ENCODE results near the gene NCKAP1.

NCKAP1 gene

DNA sequence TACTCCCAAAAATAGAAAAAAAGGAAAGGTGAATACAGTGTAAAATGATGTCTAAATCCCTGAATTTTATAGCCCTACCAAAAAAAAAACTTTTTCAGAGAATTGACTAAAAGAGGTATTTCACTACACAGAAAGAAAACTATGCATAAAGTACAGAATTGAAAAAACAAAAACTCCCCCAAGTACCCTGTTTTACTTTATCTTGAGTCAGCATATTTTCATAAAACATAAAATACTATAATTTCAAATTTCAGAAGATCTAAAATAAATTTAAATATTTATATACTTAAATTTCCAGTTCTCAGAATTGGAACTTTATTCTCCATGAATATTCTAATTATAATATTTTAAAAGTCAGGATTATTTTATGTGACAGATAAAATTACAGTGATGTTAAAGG, 10.1 kb downstream of the NCKAP1 start:
- Histone ChIP-seq H3K9me3 (ENCODE audit: insufficient read depth, low read length, severe bottlenecking) (no peaks in the 10 kb centered on the region), H3K27ac (ENCODE audit: low read length) (no peak overlapping the region), H3K27me3 (ENCODE audit: insufficient read depth, low read length, poor library complexity) (peaks cover 6% of the 10 kb centered on the region), H3K4me2 (ENCODE audit: insufficient read depth, low read length) (no peak overlapping the region), H2AFZ (ENCODE audit: low read depth, low read length) (no peak overlapping the region), H3K4me3 (ENCODE audit: low read depth in 1 of 2, low read length in 2 of 2) (no peak overlapping the region), H3K36me3 (ENCODE audit: insufficient read depth, low read length) (no peaks in the 10 kb centered on the region), H3K4me1 (ENCODE audit: insufficient read depth, low read length) (no peaks in the 10 kb centered on the region), H3K79me2 (ENCODE audit: insufficient read depth, low read length) (no peaks in the 10 kb centered on the region), H3K9ac (ENCODE audit: low read depth, low read length) (no peak overlapping the region), H4K20me1 (ENCODE audit: insufficient read depth, low read length) (no peaks in the 10 kb centered on the region; the same call in 1 of the 2 replicates)
- no peak for ATAC-seq (ENCODE audit: insufficient read depth, low read depth)
- no peak for DNase-seq
- no peak for TF ChIP-seq EZH2 (IDR thresholded peaks at IDR 0.05; ENCODE audit: borderline replicate concordance, low read depth, low read length, severe bottlenecking)
- TF ChIP-seq, protein P1, sequence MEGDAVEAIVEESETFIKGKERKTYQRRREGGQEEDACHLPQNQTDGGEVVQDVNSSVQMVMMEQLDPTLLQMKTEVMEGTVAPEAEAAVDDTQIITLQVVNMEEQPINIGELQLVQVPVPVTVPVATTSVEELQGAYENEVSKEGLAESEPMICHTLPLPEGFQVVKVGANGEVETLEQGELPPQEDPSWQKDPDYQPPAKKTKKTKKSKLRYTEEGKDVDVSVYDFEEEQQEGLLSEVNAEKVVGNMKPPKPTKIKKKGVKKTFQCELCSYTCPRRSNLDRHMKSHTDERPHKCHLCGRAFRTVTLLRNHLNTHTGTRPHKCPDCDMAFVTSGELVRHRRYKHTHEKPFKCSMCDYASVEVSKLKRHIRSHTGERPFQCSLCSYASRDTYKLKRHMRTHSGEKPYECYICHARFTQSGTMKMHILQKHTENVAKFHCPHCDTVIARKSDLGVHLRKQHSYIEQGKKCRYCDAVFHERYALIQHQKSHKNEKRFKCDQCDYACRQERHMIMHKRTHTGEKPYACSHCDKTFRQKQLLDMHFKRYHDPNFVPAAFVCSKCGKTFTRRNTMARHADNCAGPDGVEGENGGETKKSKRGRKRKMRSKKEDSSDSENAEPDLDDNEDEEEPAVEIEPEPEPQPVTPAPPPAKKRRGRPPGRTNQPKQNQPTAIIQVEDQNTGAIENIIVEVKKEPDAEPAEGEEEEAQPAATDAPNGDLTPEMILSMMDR (IDR thresholded peaks at IDR 0.05; ENCODE audit: borderline replicate concordance, extremely low read depth, low read length, poor library complexity, severe bottlenecking) = no peak

DNA sequence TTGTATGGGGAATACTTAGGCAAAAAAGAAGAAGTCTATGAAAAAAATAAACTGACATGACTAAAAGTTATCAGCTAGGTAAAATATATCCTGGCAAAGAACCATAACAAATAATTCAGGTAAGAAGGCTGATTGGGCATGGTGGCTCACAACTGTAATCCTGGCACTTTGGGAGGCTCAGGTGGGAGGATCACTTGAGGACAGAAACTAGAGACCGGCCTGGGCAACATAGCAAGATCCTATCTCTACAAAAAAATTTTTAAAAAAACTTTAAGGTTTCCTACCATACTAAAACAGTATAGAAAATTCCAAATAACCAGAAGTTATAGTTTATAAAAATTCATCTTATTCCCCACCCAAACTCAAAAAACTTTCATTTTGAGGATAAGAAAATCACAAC, 10.8 kb downstream of the NCKAP1 start:
- H4K20me1 ChIP-seq (ENCODE audit: insufficient read depth, low read length) = no peaks in the 10 kb centered on the region
- H3K4me2 ChIP-seq (ENCODE audit: insufficient read depth, low read length) = no peak overlapping the region
- peaks cover 4% of the 10 kb centered on the region for H3K27me3 ChIP-seq (ENCODE audit: insufficient read depth, low read length, poor library complexity)
- no peak overlapping the region for H3K9ac ChIP-seq (ENCODE audit: low read depth, low read length)
- no peaks in the 10 kb centered on the region for H3K9me3 ChIP-seq (ENCODE audit: insufficient read depth, low read length, severe bottlenecking)
- TF ChIP-seq, protein P1 (IDR thresholded peaks at IDR 0.05; ENCODE audit: borderline replicate concordance, extremely low read depth, low read length, poor library complexity, severe bottlenecking) = no peak
- no peak for TF ChIP-seq EZH2 (IDR thresholded peaks at IDR 0.05; ENCODE audit: borderline replicate concordance, low read depth, low read length, severe bottlenecking)
- ATAC-seq (ENCODE audit: insufficient read depth, low read depth) (no peak), DNase-seq (no peak)
- H3K79me2 ChIP-seq (ENCODE audit: insufficient read depth, low read length) = no peaks in the 10 kb centered on the region
- no peaks in the 10 kb centered on the region for H3K4me1 ChIP-seq (ENCODE audit: insufficient read depth, low read length)
- H3K36me3 ChIP-seq (ENCODE audit: insufficient read depth, low read length) = no peaks in the 10 kb centered on the region
- H3K27ac ChIP-seq (ENCODE audit: low read length) = no peak overlapping the region
- no peak overlapping the region for H3K4me3 ChIP-seq (ENCODE audit: low read depth in 1 of 2, low read length in 2 of 2)
- H2AFZ ChIP-seq (ENCODE audit: low read depth, low read length) = no peak overlapping the region

DNA sequence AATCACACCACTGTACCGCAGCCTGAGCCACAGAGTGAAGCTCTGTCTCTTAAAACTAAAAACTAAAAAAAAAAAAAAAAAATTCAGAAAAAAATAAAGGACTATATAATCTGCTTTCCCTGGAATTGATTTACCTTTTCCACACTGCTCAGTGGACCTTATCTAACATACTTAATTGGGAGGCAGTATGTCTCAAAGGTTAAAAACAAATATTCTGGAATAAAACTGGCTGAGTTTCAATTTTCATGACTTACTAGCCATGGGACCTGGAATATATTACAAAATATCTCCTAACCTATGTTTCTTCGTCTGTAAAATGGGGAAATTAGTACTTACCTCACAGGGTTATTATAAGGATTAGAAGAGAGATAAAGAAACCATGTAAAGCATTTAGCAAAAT, 11.8 kb downstream of the NCKAP1 start:
- DNase-seq = no peak
- TF ChIP-seq EZH2 (IDR thresholded peaks at IDR 0.05; ENCODE audit: borderline replicate concordance, low read depth, low read length, severe bottlenecking) = no peak
- Histone ChIP-seq H2AFZ (ENCODE audit: low read depth, low read length) (no peak overlapping the region), H3K9ac (ENCODE audit: low read depth, low read length) (no peak overlapping the region), H3K27me3 (ENCODE audit: insufficient read depth, low read length, poor library complexity) (peaks cover 7% of the 10 kb centered on the region), H3K9me3 (ENCODE audit: insufficient read depth, low read length, severe bottlenecking) (no peaks in the 10 kb centered on the region), H3K36me3 (ENCODE audit: insufficient read depth, low read length) (no peaks in the 10 kb centered on the region), H3K4me2 (ENCODE audit: insufficient read depth, low read length) (no peak overlapping the region), H3K27ac (ENCODE audit: low read length) (no peak overlapping the region), H3K79me2 (ENCODE audit: insufficient read depth, low read length) (no peaks in the 10 kb centered on the region), H3K4me3 (ENCODE audit: low read depth in 1 of 2, low read length in 2 of 2) (no peak overlapping the region), H3K4me1 (ENCODE audit: insufficient read depth, low read length) (no peaks in the 10 kb centered on the region), H4K20me1 (ENCODE audit: insufficient read depth, low read length) (no peaks in the 10 kb centered on the region)
- ATAC-seq (ENCODE audit: insufficient read depth, low read depth) = no peak

DNA sequence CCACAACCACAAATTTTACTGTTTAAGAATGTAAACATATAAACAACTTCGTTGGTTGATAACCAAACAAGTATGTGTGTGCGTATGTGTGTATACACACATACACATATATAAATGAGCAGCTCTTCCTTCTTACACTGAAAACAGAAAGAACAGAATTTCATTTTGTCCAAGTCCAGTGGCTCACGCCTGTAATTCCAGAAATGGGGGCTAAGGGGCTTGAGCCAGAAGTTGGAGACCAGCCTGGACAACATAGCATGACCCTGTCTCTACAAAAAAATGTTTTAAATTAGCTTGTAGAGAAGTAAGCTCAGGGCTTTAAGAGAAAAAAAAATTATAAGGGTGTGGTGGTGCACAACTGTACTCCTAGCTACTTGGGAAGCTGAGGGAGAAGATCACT, 12.3 kb downstream of the NCKAP1 start:
- no peaks in the 10 kb centered on the region for H3K9me3 ChIP-seq (ENCODE audit: insufficient read depth, low read length, severe bottlenecking)
- no peak overlapping the region for H3K4me2 ChIP-seq (ENCODE audit: insufficient read depth, low read length)
- no peaks in the 10 kb centered on the region for H4K20me1 ChIP-seq (ENCODE audit: insufficient read depth, low read length)
- ATAC-seq (ENCODE audit: insufficient read depth, low read depth) (no peak), DNase-seq (no peak)
- no peak overlapping the region for H2AFZ ChIP-seq (ENCODE audit: low read depth, low read length)
- H3K36me3 ChIP-seq (ENCODE audit: insufficient read depth, low read length) = no peaks in the 10 kb centered on the region
- H3K79me2 ChIP-seq (ENCODE audit: insufficient read depth, low read length) = no peaks in the 10 kb centered on the region
- H3K9ac ChIP-seq (ENCODE audit: low read depth, low read length) = no peak overlapping the region
- H3K27ac ChIP-seq (ENCODE audit: low read length) = no peak overlapping the region
- TF ChIP-seq EZH2 (IDR thresholded peaks at IDR 0.05; ENCODE audit: borderline replicate concordance, low read depth, low read length, severe bottlenecking) = no peak
- TF ChIP-seq, protein P1 (IDR thresholded peaks at IDR 0.05; ENCODE audit: borderline replicate concordance, extremely low read depth, low read length, poor library complexity, severe bottlenecking) = no peak
- peaks cover 10% of the 10 kb centered on the region for H3K27me3 ChIP-seq (ENCODE audit: insufficient read depth, low read length, poor library complexity)
- no peak overlapping the region for H3K4me3 ChIP-seq (ENCODE audit: low read depth in 1 of 2, low read length in 2 of 2)
- no peaks in the 10 kb centered on the region for H3K4me1 ChIP-seq (ENCODE audit: insufficient read depth, low read length)
